Prostate gland (tissue), 2 donors: ENCODE results near the gene RPLP2.

ENCODE experiments used
- POLR2AphosphoS5 ChIP-seq: sonication (generic); formaldehyde crosslinking; IDR thresholded peaks from one replicate; pipeline ENCODE4 v1.6.1; 2017; ENCODE audit warnings: antibody characterized with exemption
- TF ChIP-seq, protein P1 (sequence below), 4 experiments: fragments of 200-600 bp in 2 of 4; fragments of 450-650 bp in 2 of 4; sonication (generic) in 2 of 4; IDR thresholded peaks; 1 replicate in 3 of 4; 2 replicates in 1 of 4; pipeline ENCODE4 v1.5.1; 2016 to 2019; ENCODE audit warnings: antibody characterized with exemption in 4 of 4, mild to moderate bottlenecking in 2 of 4, moderate library complexity in 2 of 4

DNA sequence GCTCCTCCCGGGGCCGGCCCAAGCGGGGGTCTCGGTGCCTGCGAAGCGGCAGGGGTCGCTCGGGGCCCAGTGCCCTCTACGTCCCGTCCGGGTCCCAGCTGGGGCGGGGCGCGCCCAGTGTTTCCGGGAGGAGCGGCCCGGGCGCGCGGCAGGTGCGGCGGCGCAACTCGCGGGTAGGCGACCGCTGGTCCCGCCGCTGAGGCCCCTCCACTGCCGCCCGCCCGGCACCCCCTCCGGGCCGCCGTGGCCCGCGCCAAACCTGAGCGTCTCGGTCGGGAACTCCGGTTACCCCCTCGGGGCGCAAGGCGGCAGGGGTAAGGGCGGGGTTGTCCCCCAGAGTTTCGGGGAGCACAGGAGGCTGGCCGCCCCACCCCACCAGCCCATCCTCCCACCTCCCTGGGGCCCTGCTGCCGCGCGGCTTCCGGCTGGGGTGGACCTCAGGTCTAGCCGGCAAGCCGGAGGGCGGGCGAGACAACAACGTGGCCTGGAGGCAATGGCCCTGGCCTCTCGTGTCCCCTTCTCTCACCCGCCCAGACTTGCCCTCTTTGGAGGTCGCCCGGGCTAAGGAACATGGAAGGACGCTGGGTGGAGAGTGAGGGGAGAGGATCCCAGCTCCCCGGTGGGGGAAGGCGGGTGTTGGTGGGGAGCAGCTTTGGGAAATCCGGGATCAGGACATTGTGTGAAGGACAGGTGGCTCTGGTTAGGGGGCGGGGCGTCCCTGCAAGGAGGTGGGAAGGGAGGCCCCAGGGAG lies 17.6 kb downstream of the RPLP2 start:
- TF ChIP-seq, protein P1, sequence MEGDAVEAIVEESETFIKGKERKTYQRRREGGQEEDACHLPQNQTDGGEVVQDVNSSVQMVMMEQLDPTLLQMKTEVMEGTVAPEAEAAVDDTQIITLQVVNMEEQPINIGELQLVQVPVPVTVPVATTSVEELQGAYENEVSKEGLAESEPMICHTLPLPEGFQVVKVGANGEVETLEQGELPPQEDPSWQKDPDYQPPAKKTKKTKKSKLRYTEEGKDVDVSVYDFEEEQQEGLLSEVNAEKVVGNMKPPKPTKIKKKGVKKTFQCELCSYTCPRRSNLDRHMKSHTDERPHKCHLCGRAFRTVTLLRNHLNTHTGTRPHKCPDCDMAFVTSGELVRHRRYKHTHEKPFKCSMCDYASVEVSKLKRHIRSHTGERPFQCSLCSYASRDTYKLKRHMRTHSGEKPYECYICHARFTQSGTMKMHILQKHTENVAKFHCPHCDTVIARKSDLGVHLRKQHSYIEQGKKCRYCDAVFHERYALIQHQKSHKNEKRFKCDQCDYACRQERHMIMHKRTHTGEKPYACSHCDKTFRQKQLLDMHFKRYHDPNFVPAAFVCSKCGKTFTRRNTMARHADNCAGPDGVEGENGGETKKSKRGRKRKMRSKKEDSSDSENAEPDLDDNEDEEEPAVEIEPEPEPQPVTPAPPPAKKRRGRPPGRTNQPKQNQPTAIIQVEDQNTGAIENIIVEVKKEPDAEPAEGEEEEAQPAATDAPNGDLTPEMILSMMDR (IDR thresholded peaks at IDR 0.05), result no peak
- TF ChIP-seq POLR2AphosphoS5, result no peak
